Measurements from ENCODE around the gene RNF34.
A peak's percentile ranks its signal among the peaks of the same experiment; 100 is the strongest.

DNA sequence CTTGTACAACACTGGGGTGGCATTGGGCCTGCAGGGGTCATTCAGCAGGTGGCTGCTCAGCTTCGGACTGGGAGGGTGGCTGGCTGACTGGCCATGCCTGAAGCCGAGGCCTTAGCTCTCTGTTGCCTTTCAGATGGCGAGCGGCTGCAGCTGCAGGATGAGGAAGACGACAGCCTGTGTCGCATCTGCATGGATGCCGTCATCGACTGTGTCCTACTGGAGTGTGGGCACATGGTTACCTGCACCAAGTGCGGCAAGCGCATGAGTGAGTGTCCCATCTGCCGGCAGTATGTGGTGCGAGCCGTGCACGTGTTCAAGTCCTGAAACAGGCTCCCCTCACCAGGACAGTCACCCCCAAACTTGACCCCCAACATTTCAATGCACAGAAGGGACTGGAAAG is 23.3 kb downstream of the RNF34 start:
- TF ChIP-seq EP300 (IDR thresholded peaks at IDR 0.05; ENCODE audit: borderline replicate concordance in 1 of 2, low read depth in 2 of 2, low read length in 2 of 2) (no peak), POLR2A (IDR thresholded peaks at IDR 0.05; ENCODE audit: control extremely low read depth in 1 of 2, low read depth in 2 of 2, low read length in 2 of 2) (peak in 1 of 2 experiments; percentile 39; a peak in 1 of 3 replicates), YY1 (IDR thresholded peaks at IDR 0.05; ENCODE audit: low read depth, low read length) (no peak), RFX5 (IDR thresholded peaks at IDR 0.05; ENCODE audit: borderline replicate concordance, low read depth, low read length) (no peak), CEBPB (IDR thresholded peaks at IDR 0.05; ENCODE audit: low read depth, low read length) (no peak), TAF1 (IDR thresholded peaks at IDR 0.05; ENCODE audit: low read depth, low read length) (no peak), EZH2 (IDR thresholded peaks at IDR 0.05; ENCODE audit: low read depth, low read length, severe bottlenecking) (no peak), CBX8 (IDR thresholded peaks at IDR 0.05; ENCODE audit: borderline replicate concordance, low read depth, low read length) (no peak), CHD2 (IDR thresholded peaks at IDR 0.05; ENCODE audit: low read length) (no peak), JUND (IDR thresholded peaks at IDR 0.05; ENCODE audit: low read length) (no peak)
- TF ChIP-seq, protein P1, sequence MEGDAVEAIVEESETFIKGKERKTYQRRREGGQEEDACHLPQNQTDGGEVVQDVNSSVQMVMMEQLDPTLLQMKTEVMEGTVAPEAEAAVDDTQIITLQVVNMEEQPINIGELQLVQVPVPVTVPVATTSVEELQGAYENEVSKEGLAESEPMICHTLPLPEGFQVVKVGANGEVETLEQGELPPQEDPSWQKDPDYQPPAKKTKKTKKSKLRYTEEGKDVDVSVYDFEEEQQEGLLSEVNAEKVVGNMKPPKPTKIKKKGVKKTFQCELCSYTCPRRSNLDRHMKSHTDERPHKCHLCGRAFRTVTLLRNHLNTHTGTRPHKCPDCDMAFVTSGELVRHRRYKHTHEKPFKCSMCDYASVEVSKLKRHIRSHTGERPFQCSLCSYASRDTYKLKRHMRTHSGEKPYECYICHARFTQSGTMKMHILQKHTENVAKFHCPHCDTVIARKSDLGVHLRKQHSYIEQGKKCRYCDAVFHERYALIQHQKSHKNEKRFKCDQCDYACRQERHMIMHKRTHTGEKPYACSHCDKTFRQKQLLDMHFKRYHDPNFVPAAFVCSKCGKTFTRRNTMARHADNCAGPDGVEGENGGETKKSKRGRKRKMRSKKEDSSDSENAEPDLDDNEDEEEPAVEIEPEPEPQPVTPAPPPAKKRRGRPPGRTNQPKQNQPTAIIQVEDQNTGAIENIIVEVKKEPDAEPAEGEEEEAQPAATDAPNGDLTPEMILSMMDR (IDR thresholded peaks at IDR 0.05; ENCODE audit: control extremely low read depth in 1 of 3, insufficient read depth in 1 of 3, low read depth in 1 of 3, low read length in 3 of 3) = no peak
